ENCODE results near the gene SMIM21. TPM values are rescaled to one million over a fixed set of nuclear protein-coding genes. Genes with fewer than 3 reads are reported as not detected.

Gene SMIM21
- total and polyA plus RNA-seq, 8 donors: not detected

GRCh38 chr18:75393721-75394120 is 33.8 kb downstream of the SMIM21 start:
- DNase-seq: no peak
- no peak for TF ChIP-seq CTCF (IDR thresholded peaks at IDR 0.05)
- peaks cover 0 to 13% of the 10 kb centered on the region in 2 donors for H3K27me3 ChIP-seq

GRCh38 chr18:75392226-75392578 is 35.3 kb downstream of the SMIM21 start:
- no peaks in the 10 kb centered on the region for H3K36me3 ChIP-seq
- DNase-seq (no peak), ATAC-seq (no peak)
- intact Hi-C loops (cut with DNase I): no loop called here
- H3K4me3 ChIP-seq: no peak overlapping the region
- peaks cover 0 to 13% of the 10 kb centered on the region in 2 donors for H3K27me3 ChIP-seq
- H3K4me1 ChIP-seq: no peaks in the 10 kb centered on the region
- no peak overlapping the region for H3K27ac ChIP-seq
- TF ChIP-seq CTCF (IDR thresholded peaks at IDR 0.05): no peak
- H3K9me3 ChIP-seq: no peaks in the 10 kb centered on the region

More at GRCh38 chr18:75393721-75394120, 33.8 kb downstream of the SMIM21 start:
- no peaks in the 10 kb centered on the region for H3K36me3 ChIP-seq
- intact Hi-C loops (cut with DNase I): no loop called here
- H3K4me1 ChIP-seq: no peaks in the 10 kb centered on the region
- no peak for ATAC-seq
- H3K27ac ChIP-seq: no peak overlapping the region
- no peak overlapping the region for H3K4me3 ChIP-seq
- no peaks in the 10 kb centered on the region for H3K9me3 ChIP-seq

- no peaks in the 10 kb centered on the region for H3K9me3 ChIP-seq
- ATAC-seq: no peak
- no peak overlapping the region for H3K4me3 ChIP-seq
- H3K4me1 ChIP-seq: no peaks in the 10 kb centered on the region
- intact Hi-C loops (cut with DNase I): no loop called here
- H3K27me3 ChIP-seq: peaks cover 0 to 13% of the 10 kb centered on the region in 2 donors
- no peaks in the 10 kb centered on the region for H3K36me3 ChIP-seq
- TF ChIP-seq CTCF (IDR thresholded peaks at IDR 0.05): no peak
- DNase-seq: peak in 1 of 4 donors; percentile 7
- no peak overlapping the region for H3K27ac ChIP-seq
Measured at GRCh38 chr18:75391279-75392225, 36.0 kb downstream of the SMIM21 start.

GRCh38 chr18:75390854-75391253 is 36.6 kb downstream of the SMIM21 start:
- Histone ChIP-seq H3K27me3 (peaks cover 0 to 13% of the 10 kb centered on the region in 2 donors), H3K9me3 (no peaks in the 10 kb centered on the region), H3K4me3 (no peak overlapping the region), H3K36me3 (no peaks in the 10 kb centered on the region), H3K4me1 (no peaks in the 10 kb centered on the region), H3K27ac (no peak overlapping the region)
- intact Hi-C loops (cut with DNase I): no loop called here
- ATAC-seq (no peak), DNase-seq (no peak)
- TF ChIP-seq CTCF (IDR thresholded peaks at IDR 0.05): no peak

GRCh38 chr18:75384144-75384543 is 43.4 kb downstream of the SMIM21 start:
- TF ChIP-seq CTCF (IDR thresholded peaks at IDR 0.05): no peak
- Histone ChIP-seq H3K4me3 (no peak overlapping the region), H3K4me1 (no peaks in the 10 kb centered on the region), H3K9me3 (peaks cover 0 to 1% of the 10 kb centered on the region in 2 donors), H3K27me3 (no peaks in the 10 kb centered on the region), H3K36me3 (no peaks in the 10 kb centered on the region), H3K27ac (no peak overlapping the region)
- no peak for ATAC-seq
- no peak for DNase-seq
- intact Hi-C loops (cut with DNase I): no loop called here

Data from left lung (tissue), 10 donors.